ENCODE data around the gene C6orf132.

DNA sequence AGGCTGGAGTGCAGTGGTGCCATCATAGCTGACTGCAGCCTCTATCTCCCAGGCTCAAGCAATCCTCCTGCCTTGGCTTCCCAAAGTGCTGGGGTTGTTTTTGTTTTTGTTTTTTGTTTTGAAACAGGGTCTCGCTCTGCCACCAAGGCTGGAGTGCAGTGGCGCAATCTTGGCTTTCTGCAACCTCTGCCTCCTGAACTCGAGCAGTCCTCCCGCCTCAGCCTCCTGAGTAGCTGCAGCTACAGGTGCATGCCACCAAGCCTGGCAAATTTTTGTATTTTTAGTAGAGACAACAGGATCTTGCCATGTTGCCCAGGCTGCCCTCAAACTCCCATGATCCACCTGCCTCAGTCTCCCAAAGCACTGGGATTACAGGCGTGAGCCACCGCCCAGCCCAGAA lies 4.2 kb downstream of the C6orf132 start:
- TF ChIP-seq, protein P1, sequence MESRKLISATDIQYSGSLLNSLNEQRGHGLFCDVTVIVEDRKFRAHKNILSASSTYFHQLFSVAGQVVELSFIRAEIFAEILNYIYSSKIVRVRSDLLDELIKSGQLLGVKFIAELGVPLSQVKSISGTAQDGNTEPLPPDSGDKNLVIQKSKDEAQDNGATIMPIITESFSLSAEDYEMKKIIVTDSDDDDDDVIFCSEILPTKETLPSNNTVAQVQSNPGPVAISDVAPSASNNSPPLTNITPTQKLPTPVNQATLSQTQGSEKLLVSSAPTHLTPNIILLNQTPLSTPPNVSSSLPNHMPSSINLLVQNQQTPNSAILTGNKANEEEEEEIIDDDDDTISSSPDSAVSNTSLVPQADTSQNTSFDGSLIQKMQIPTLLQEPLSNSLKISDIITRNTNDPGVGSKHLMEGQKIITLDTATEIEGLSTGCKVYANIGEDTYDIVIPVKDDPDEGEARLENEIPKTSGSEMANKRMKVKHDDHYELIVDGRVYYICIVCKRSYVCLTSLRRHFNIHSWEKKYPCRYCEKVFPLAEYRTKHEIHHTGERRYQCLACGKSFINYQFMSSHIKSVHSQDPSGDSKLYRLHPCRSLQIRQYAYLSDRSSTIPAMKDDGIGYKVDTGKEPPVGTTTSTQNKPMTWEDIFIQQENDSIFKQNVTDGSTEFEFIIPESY (IDR thresholded peaks at IDR 0.05): no peak
- TF ChIP-seq CTCF (IDR thresholded peaks at IDR 0.05 in 2 of 3, conservative IDR thresholded peaks at IDR 0.05 in 1 of 3; ENCODE audit: control insufficient read depth in 2 of 3, extremely low read depth in 1 of 3, insufficient read depth in 1 of 3, low read depth in 3 of 3, low read length in 3 of 3): no peak
- TF ChIP-seq, protein P2, sequence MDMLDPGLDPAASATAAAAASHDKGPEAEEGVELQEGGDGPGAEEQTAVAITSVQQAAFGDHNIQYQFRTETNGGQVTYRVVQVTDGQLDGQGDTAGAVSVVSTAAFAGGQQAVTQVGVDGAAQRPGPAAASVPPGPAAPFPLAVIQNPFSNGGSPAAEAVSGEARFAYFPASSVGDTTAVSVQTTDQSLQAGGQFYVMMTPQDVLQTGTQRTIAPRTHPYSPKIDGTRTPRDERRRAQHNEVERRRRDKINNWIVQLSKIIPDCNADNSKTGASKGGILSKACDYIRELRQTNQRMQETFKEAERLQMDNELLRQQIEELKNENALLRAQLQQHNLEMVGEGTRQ (IDR thresholded peaks at IDR 0.05; ENCODE audit: borderline replicate concordance, low read depth, low read length): no peak
- TF ChIP-seq RFX5 (IDR thresholded peaks at IDR 0.05; ENCODE audit: low read depth, low read length): no peak
- no peak for TF ChIP-seq GABPA (IDR thresholded peaks at IDR 0.05; ENCODE audit: low read depth)
- no peak for TF ChIP-seq EP300 (IDR thresholded peaks at IDR 0.05; ENCODE audit: borderline replicate concordance in 1 of 2, control insufficient read depth in 1 of 2, low read depth in 2 of 2, low read length in 2 of 2)
- no peak for TF ChIP-seq RB1 (IDR thresholded peaks at IDR 0.05; ENCODE audit: borderline replicate concordance)
- TF ChIP-seq FOXK2 (IDR thresholded peaks at IDR 0.05): no peak
- TF ChIP-seq KDM1A (IDR thresholded peaks at IDR 0.05; ENCODE audit: borderline replicate concordance): no peak
- no peak for TF ChIP-seq FOS (IDR thresholded peaks at IDR 0.05; ENCODE audit: borderline replicate concordance, extremely low read depth, insufficient read length)
- TF ChIP-seq BRCA1 (IDR thresholded peaks at IDR 0.05; ENCODE audit: low read depth, low read length): no peak
- TF ChIP-seq, protein P3, sequence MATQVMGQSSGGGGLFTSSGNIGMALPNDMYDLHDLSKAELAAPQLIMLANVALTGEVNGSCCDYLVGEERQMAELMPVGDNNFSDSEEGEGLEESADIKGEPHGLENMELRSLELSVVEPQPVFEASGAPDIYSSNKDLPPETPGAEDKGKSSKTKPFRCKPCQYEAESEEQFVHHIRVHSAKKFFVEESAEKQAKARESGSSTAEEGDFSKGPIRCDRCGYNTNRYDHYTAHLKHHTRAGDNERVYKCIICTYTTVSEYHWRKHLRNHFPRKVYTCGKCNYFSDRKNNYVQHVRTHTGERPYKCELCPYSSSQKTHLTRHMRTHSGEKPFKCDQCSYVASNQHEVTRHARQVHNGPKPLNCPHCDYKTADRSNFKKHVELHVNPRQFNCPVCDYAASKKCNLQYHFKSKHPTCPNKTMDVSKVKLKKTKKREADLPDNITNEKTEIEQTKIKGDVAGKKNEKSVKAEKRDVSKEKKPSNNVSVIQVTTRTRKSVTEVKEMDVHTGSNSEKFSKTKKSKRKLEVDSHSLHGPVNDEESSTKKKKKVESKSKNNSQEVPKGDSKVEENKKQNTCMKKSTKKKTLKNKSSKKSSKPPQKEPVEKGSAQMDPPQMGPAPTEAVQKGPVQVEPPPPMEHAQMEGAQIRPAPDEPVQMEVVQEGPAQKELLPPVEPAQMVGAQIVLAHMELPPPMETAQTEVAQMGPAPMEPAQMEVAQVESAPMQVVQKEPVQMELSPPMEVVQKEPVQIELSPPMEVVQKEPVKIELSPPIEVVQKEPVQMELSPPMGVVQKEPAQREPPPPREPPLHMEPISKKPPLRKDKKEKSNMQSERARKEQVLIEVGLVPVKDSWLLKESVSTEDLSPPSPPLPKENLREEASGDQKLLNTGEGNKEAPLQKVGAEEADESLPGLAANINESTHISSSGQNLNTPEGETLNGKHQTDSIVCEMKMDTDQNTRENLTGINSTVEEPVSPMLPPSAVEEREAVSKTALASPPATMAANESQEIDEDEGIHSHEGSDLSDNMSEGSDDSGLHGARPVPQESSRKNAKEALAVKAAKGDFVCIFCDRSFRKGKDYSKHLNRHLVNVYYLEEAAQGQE (IDR thresholded peaks at IDR 0.05; ENCODE audit: low read depth, low read length): no peak
- TF ChIP-seq BCLAF1 (IDR thresholded peaks at IDR 0.05): no peak
- TF ChIP-seq POLR2AphosphoS5 (IDR thresholded peaks at IDR 0.05; ENCODE audit: low read length): no peak

All from GM12878 (cell line).